ENCODE results near the gene PIBF1.
"Not testable (repeated sequence)": the region's sequence is repeated elsewhere in the genome, so short reads cannot be mapped to it uniquely, and the experiment has no call there.

The PIBF1 gene

GRCh38 chr13:72889495-72889894 lies 107.6 kb downstream of the PIBF1 start:
- no peak for TF ChIP-seq Cebpa-rat (IDR thresholded peaks at IDR 0.05)
- Histone ChIP-seq H3K36me3 (no peaks in the 10 kb centered on the region), H3K4me2 (no peak overlapping the region), H3K9me3 (no peaks in the 10 kb centered on the region), H3K27me3 (no peaks in the 10 kb centered on the region), H4K20me1 (no peaks in the 10 kb centered on the region), H3K9ac (no peak overlapping the region), H3K4me1 (no peaks in the 10 kb centered on the region), H3K27ac (no peak overlapping the region), H3K4me3 (no peak overlapping the region)

GRCh38 chr13:72890546-72890945 lies 108.6 kb downstream of the PIBF1 start:
- H3K4me2 ChIP-seq = no peak overlapping the region
- no peaks in the 10 kb centered on the region for H3K27me3 ChIP-seq
- no peaks in the 10 kb centered on the region for H4K20me1 ChIP-seq
- H3K36me3 ChIP-seq = peaks cover 7% of the 10 kb centered on the region
- no peaks in the 10 kb centered on the region for H3K4me1 ChIP-seq
- no peak for TF ChIP-seq Cebpa-rat (IDR thresholded peaks at IDR 0.05)
- H3K4me3 ChIP-seq = no peak overlapping the region
- H3K27ac ChIP-seq = no peak overlapping the region
- no peak overlapping the region for H3K9ac ChIP-seq
- peaks cover 1% of the 10 kb centered on the region for H3K9me3 ChIP-seq

GRCh38 chr13:72891423-72891822 lies 109.5 kb downstream of the PIBF1 start:
- Histone ChIP-seq H3K27me3 (no peaks in the 10 kb centered on the region), H4K20me1 (no peaks in the 10 kb centered on the region), H3K9ac (no peak overlapping the region), H3K27ac (no peak overlapping the region), H3K4me1 (no peaks in the 10 kb centered on the region), H3K36me3 (peaks cover 15% of the 10 kb centered on the region), H3K4me3 (no peak overlapping the region), H3K4me2 (no peak overlapping the region), H3K9me3 (peaks cover 10% of the 10 kb centered on the region)
- no peak for TF ChIP-seq Cebpa-rat (IDR thresholded peaks at IDR 0.05)

GRCh38 chr13:72896869-72897268 lies 114.9 kb downstream of the PIBF1 start:
- Histone ChIP-seq H4K20me1 (no peaks in the 10 kb centered on the region), H3K36me3 (peaks cover 30% of the 10 kb centered on the region), H3K9ac (no peak overlapping the region), H3K27ac (no peak overlapping the region), H3K4me2 (no peak overlapping the region), H3K9me3 (peaks cover 35% of the 10 kb centered on the region), H3K4me3 (no peak overlapping the region), H3K4me1 (no peaks in the 10 kb centered on the region), H3K27me3 (no peaks in the 10 kb centered on the region)
- TF ChIP-seq Cebpa-rat (IDR thresholded peaks at IDR 0.05) = no peak

- not testable (repeated sequence) for H3K9ac ChIP-seq, H3K4me1 ChIP-seq, H3K4me2 ChIP-seq, H3K4me3 ChIP-seq, H4K20me1 ChIP-seq, H3K27me3 ChIP-seq, H3K27ac ChIP-seq
- Histone ChIP-seq H3K36me3 (peaks cover 21% of the 10 kb centered on the region), H3K9me3 (peaks cover 25% of the 10 kb centered on the region)
Observed at GRCh38 chr13:72901546-72901945, 119.6 kb downstream of the PIBF1 start.

GRCh38 chr13:72908416-72908815 lies 126.5 kb downstream of the PIBF1 start:
- Histone ChIP-seq H3K9me3 (no peaks in the 10 kb centered on the region), H4K20me1 (no peaks in the 10 kb centered on the region), H3K4me3 (no peak overlapping the region), H3K36me3 (peaks cover 50% of the 10 kb centered on the region), H3K27me3 (no peaks in the 10 kb centered on the region), H3K9ac (no peak overlapping the region), H3K4me1 (no peaks in the 10 kb centered on the region), H3K4me2 (no peak overlapping the region), H3K27ac (no peak overlapping the region)
- TF ChIP-seq Cebpa-rat (IDR thresholded peaks at IDR 0.05) = no peak

- Histone ChIP-seq H3K27ac (no peak overlapping the region), H3K4me1 (no peaks in the 10 kb centered on the region), H3K9me3 (no peaks in the 10 kb centered on the region), H3K36me3 (peaks cover 48% of the 10 kb centered on the region), H3K4me2 (no peak overlapping the region), H3K27me3 (no peaks in the 10 kb centered on the region), H3K4me3 (no peak overlapping the region), H3K9ac (no peak overlapping the region), H4K20me1 (no peaks in the 10 kb centered on the region; the same call in 1 of the 2 replicates)
- TF ChIP-seq Cebpa-rat (IDR thresholded peaks at IDR 0.05) = no peak
Observed at GRCh38 chr13:72911981-72912380, 130.0 kb downstream of the PIBF1 start.

- TF ChIP-seq Cebpa-rat (IDR thresholded peaks at IDR 0.05) = no peak
- Histone ChIP-seq H3K9ac (no peak overlapping the region), H3K36me3 (peaks cover 61% of the 10 kb centered on the region)
Observed at GRCh38 chr13:72920097-72920496, 138.2 kb downstream of the PIBF1 start.

GRCh38 chr13:72931311-72931710 lies 149.4 kb downstream of the PIBF1 start:
- no peak overlapping the region for H3K27ac ChIP-seq
- peaks cover 43% of the 10 kb centered on the region for H3K36me3 ChIP-seq
- no peak for TF ChIP-seq Cebpa-rat (IDR thresholded peaks at IDR 0.05)
- H3K27me3 ChIP-seq = no peaks in the 10 kb centered on the region
- H3K9me3 ChIP-seq = no peaks in the 10 kb centered on the region
- H4K20me1 ChIP-seq = no peaks in the 10 kb centered on the region
- H3K9ac ChIP-seq = no peak overlapping the region
- no peak overlapping the region for H3K4me3 ChIP-seq
- H3K4me2 ChIP-seq = no peak overlapping the region
- H3K4me1 ChIP-seq = no peaks in the 10 kb centered on the region

More at GRCh38 chr13:72920097-72920496, 138.2 kb downstream of the PIBF1 start:
- no peaks in the 10 kb centered on the region for H4K20me1 ChIP-seq
- H3K4me3 ChIP-seq = no peak overlapping the region
- H3K27me3 ChIP-seq = no peaks in the 10 kb centered on the region
- peaks cover 6% of the 10 kb centered on the region; the same call in 1 of the 2 replicates for H3K4me1 ChIP-seq
- no peaks in the 10 kb centered on the region for H3K9me3 ChIP-seq
- no peak overlapping the region for H3K4me2 ChIP-seq
- no peak overlapping the region for H3K27ac ChIP-seq

- Histone ChIP-seq H3K27ac (no peak overlapping the region), H3K9ac (no peak overlapping the region), H3K36me3 (peaks cover 34% of the 10 kb centered on the region), H4K20me1 (no peaks in the 10 kb centered on the region), H3K4me1 (no peaks in the 10 kb centered on the region), H3K4me2 (no peak overlapping the region), H3K27me3 (no peaks in the 10 kb centered on the region), H3K4me3 (no peak overlapping the region), H3K9me3 (no peaks in the 10 kb centered on the region)
- TF ChIP-seq Cebpa-rat (IDR thresholded peaks at IDR 0.05) = no peak
Observed at GRCh38 chr13:72932250-72932649, 150.3 kb downstream of the PIBF1 start.

GRCh38 chr13:72946267-72946666 lies 164.3 kb downstream of the PIBF1 start:
- H3K4me3 ChIP-seq, H3K4me1 ChIP-seq, H4K20me1 ChIP-seq, H3K27me3 ChIP-seq, H3K9ac ChIP-seq, H3K4me2 ChIP-seq, H3K27ac ChIP-seq: not testable (repeated sequence)
- Histone ChIP-seq H3K36me3 (peaks cover 55% of the 10 kb centered on the region), H3K9me3 (peaks cover 24% of the 10 kb centered on the region)
